HG03558 (cell line): ENCODE results near the gene PI16.

Experiments used
- ATAC-seq: cut with Tn5 transposase; IDR thresholded peaks from one replicate; pipeline ENCODE4 v1.9.1; 2021; ENCODE audit warnings: moderate number of reproducible peaks; ENCODE audit not compliant: unreplicated experiment; ENCODE audit errors: extremely low read depth

The PI16 gene

GRCh38 chr6:37013516-37014491 is 59.3 kb downstream of the PI16 start:
- no peak for ATAC-seq
